Kidney capillary endothelial cell (primary cell): ENCODE results near the gene NRBF2.
"Not testable (repeated sequence)": the region's sequence is repeated elsewhere in the genome, so short reads cannot be mapped to it uniquely, and the experiment has no call there.

Source experiments
- DNase-seq: peaks from one replicate; pipeline ENCODE4 v3.0.0-alpha.2; 2018; ENCODE audit warnings: low spot score

The NRBF2 gene

GRCh38 chr10:63133056-63133820 is at the start of gene NRBF2:
NRBF2 (plus strand) TSS chr10:63133328; CDS start chr10:63133471, 143 bp downstream.
- peak; percentile 98 for DNase-seq

DNA sequence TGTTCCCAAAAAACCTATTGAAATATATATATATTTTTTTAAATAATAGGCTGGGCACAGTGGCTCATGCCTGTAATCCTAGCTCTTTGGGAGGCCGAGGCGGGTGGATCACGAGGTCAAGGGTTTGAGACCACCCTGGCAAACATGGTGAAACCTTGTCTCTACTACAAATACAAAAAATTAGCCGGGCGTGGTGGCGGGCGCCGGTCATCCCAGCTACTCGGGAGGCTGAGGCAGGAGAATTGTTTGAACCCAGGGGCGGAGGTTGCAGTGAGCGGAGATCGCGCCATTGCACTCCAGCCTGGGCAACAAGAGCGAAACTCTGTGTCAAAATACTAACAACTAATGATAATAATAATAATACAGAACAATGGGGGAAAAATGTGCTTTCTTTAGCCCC is 49.7 kb upstream of the NRBF2 start:
- DNase-seq = not testable (repeated sequence)

DNA sequence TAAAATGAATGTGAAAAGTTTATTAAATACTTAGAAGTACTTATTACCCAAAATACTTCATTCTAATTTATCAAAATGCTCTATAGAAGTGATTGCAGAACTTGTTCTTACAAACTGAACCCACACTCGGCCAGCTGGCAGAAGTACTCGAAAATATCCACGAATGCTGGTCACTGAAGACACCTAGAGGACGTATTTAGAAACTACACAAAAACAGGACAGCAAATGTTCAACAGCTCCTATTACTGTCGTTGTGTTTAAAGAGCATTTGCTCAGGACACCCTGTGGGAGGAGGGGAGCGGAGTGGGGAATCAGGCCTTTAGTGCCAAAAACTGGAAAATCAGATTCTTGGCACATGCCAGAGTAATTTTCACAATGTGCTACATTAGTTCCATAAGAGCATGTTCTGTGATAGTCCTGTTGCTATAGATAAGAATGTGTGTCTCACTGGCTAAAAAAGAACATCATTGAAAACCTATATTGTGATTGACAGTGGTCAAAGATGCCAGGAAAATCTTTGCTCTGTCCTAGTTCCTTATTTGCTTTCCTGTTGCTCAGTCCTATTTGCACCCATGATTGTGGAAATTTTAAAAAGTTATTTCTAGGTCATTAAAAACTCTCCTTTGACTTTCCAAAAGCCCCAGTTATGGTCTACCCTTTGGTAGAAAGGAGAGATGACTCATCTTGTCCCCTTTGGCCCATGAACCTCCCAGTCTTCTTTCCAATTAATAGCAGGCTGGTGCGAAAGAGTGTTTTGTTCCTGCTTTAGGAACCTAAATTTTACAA is 49.0 kb upstream of the NRBF2 start:
- peak; percentile 50 for DNase-seq

DNA sequence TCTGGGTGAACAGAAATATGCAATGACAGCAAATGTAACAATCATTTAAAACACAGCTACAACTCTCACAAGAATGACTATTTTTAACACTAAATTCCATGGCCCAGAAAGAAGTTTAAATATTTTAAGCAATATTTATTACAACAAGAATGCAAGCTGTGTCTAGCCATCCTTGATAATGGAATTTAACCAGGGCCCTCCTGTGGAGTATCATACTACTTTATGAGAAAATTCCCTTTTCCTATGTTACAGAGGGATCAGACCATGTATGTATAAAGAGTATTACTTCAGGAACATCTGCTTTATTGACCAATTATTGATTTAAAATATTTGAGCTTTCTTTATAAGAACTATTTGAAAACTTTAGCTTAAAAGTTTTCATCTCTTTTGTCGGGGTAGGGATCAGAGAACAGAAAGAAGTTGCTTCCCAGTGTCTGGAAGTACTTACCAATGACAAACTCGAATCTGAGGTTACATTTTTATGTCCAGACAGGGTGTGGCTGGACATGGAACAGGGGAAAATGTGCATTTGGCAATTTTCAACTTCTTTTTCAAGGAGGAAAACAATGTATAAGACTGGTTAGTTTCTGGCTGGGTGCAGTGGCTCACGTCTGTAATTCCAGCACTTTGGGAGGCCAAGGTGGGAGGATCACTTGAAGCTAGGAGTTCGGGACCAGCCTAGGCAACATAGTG is 48.3 kb upstream of the NRBF2 start:
- no peak for DNase-seq

- no peak for DNase-seq
Measured at GRCh38 chr10:63093227-63093626, 39.9 kb upstream of the NRBF2 start.

DNA sequence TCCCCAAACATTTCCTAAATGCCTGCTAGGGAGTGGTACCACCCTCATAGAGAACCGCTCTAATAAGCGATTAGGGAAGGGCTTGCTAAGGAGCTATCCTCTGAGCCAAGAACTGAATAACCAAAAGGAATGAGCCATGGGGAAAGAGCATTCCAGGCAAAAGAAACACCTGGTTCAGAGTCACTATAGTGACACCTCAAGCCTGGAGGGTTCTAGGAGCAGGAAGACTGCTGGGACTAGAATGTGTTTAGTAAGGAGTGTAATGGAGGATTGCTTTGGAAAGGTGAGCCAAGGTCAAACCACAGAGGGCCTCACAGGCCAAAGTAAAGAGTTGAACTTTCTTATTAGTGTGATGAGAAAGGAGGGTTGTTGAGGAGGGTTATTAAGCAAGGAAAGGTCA is 38.7 kb upstream of the NRBF2 start:
- no peak for DNase-seq

DNA sequence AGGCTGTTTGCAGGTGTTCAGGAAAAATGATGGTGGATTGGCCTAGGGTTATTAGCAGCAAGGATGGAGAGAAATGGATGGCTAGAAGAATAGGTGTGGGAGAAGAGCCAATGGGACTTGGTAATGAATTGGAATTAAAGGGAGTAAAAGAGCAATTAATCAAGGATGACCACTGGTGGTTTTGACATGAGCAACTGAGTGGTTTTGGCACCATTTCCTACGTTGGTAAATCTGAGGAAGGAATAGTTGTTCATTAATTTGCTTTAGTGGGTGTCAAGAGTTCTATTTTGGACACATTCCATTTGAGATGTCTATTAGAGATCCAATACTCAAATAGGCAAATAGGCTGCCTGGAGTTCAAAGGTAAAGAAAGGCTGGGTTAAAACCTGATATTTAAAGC is 38.2 kb upstream of the NRBF2 start:
- no peak for DNase-seq

- no peak for DNase-seq
Measured at GRCh38 chr10:63099734-63100133, 33.4 kb upstream of the NRBF2 start.

DNA sequence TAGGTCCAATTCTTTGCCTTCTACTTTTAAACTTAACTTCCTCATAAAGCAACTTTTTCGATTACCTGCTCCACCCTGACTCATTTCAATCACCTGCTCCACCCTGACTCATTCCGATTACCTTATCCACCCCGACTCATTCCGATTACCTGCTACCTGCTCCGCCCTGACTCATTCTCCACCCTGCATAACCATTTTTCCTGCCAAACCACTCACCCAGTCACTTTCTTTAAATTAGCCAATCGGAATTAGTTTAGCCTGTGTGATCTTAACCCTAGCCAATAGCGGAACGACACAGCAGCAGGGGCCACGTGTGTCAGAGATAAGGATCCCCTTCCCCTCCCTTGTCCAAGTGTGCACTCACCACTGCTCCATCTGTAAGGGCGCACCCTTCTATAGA is 32.0 kb upstream of the NRBF2 start:
- not testable (repeated sequence) for DNase-seq

GRCh38 chr10:63102279-63102883 is 30.7 kb upstream of the NRBF2 start:
- not testable (repeated sequence) for DNase-seq

DNA sequence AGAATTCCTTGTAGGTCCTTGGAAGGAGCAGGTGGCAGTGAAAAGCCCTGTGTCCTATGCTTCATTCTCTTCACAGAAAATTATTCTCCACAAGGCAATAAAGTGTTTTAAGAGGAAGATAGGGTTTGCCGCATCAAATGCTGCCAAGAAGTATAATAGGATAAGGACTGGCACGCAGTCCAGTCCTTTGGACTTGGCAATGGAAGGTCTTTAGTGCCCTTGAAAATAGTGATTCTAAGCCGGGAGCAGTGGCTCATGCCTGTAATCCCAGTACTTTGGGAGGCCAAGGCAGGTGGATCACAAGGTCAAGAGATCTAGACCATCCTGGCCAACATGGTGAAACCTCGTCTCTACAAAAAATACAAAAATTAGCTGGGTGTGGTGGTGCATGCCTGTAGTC is 29.9 kb upstream of the NRBF2 start:
- DNase-seq = not testable (repeated sequence)

DNA sequence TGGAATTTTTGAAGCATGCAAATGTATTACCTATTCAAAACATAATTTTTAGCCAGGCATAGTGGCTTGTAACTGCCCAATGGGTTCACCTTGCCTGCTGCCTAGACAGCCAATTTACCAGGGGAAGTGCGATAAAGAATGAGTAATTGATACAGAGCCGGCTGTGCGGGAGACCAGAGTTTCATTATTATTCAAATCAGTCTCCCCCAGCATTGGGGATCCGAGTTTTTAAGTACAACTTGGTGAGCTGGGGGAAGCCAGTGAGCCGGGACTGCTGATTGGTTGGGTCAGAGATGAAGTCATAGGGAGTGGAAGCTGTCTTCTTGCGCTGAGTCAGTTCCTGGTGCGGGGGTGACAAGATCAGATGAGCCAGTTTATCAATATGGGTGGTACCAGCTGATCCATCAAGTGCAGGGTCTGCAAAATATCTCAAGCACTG is 29.1 kb upstream of the NRBF2 start:
- no peak for DNase-seq

- no peak for DNase-seq
Measured at GRCh38 chr10:63105225-63106110, 27.7 kb upstream of the NRBF2 start.

GRCh38 chr10:63106111-63106755 is 26.9 kb upstream of the NRBF2 start:
- DNase-seq = no peak

GRCh38 chr10:63107943-63108437 is 25.1 kb upstream of the NRBF2 start:
- no peak for DNase-seq

DNA sequence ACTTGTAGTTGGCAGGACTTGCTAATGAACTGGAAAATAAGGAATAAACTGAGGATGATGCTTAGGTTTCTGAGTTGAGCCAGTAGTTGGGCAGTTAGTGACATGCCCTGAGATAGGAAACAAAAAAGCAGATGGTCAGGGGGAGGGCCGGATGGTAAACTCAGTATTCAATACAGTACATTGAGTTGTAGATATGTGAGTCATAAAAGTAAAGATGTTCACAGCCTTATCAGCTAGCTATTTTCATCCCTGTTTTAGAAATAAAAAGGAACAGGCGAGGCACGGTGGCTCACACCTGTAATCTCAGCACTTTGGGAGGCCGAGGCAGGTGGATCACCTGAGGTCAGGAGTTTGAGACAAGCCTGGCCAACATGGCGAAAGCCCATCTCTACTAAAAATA is 22.2 kb upstream of the NRBF2 start:
- DNase-seq = no peak

DNA sequence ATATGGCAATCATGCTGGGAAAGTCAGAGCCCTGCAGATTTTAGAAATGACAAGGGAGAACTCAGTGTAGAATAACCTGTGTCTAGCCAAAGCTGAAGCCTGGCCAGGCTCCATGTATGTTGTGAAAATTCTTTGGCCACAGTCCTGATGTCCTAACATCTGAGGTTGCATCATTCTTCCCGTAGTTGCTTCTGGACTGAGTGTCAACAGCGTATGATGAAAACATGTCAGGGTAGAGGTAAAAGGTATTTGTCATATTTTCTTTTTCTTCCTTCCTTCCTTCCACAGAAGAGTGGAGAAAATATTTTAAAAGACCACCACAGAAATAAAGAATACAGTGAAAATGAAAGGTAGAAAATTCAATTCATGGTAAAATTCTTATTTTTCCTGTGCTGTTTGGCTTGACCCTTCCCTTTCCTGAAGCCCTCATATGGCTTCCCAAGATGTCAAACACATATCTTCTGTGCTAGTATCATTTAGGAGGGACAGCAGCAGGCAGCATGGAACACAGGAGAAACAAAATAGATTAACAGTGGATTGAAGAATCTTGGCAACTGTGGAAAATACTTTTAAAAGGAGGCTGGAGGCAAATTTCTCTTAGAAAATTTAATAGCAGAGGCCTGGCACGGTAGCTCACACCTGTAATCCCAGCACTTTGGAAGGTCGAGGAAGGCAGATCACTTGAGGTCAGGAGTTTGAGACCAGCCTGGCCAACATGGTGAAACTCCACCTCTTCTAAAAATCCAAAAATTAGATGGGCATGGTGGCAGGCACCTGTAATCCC is 18.9 kb upstream of the NRBF2 start:
- DNase-seq = no peak

GRCh38 chr10:63115732-63116383 is 17.3 kb upstream of the NRBF2 start:
- DNase-seq = no peak

DNA sequence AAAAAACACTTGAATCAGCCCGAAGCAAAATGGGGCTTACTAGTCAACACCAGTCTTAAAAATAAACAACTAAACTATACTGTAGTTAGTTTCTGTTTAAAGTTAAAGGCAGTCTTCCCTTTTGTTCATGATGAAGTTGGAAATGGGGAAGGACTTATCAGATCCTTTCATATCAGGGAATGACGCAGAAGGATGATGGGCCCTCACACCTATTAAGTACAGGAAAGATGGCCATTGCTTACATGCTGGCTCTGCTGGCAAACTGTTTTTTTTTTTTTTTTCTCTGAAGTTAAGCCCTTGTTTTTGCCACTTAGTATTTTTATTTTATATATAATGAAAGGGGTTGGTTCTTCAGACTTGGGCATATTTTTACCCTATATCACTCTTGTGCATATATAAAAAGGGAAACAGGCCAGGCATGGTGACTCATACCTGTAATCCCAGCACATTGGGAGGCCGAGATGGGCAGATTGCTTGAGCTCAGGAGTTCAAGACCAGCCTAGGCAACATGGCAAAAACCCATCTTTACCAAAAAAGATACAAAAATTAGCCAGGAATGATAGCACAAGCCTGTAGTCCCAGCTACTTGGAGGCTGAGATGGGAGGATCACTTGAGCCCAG is 16.6 kb upstream of the NRBF2 start:
- DNase-seq = no peak
